ENCODE measurements around the gene DOP1B. TPM values are rescaled to one million over a fixed set of nuclear protein-coding genes. Genes with fewer than 3 reads are reported as not detected.
"Not testable (repeated sequence)": the region's sequence is repeated elsewhere in the genome, so short reads cannot be mapped to it uniquely, and the experiment has no call there.

The DOP1B gene
- total RNA-seq: 31.0 TPM

- DNase-seq (ENCODE audit: low spot score): no peak
Observed at GRCh38 chr21:36156815-36157670, at the start of gene DOP1B. TSS of gene DOP1B (plus strand) at chr21:36156824. CDS start at chr21:36164734, 7,910 bp downstream.

- DNase-seq (ENCODE audit: low spot score): no peak
Observed at GRCh38 chr21:36109868-36110267, 46.8 kb upstream of the DOP1B start.

- DNase-seq (ENCODE audit: low spot score): no peak
Observed at GRCh38 chr21:36111238-36111637, 45.4 kb upstream of the DOP1B start.

GRCh38 chr21:36113647-36114428 lies 42.8 kb upstream of the DOP1B start:
- DNase-seq (ENCODE audit: low spot score): peak; percentile 84

GRCh38 chr21:36115138-36115730 lies 41.4 kb upstream of the DOP1B start:
- no peak for DNase-seq (ENCODE audit: low spot score)

- DNase-seq (ENCODE audit: low spot score): no peak
Observed at GRCh38 chr21:36117286-36117741, 39.3 kb upstream of the DOP1B start.

GRCh38 chr21:36120304-36120888 lies 36.2 kb upstream of the DOP1B start:
- peak; percentile 43 for DNase-seq (ENCODE audit: low spot score)

GRCh38 chr21:36122977-36123376 lies 33.6 kb upstream of the DOP1B start:
- peak; percentile 29 for DNase-seq (ENCODE audit: low spot score)

GRCh38 chr21:36124395-36124794 lies 32.2 kb upstream of the DOP1B start:
- DNase-seq (ENCODE audit: low spot score): no peak

GRCh38 chr21:36125512-36126207 lies 31.0 kb upstream of the DOP1B start:
- DNase-seq (ENCODE audit: low spot score): no peak

GRCh38 chr21:36126208-36126565 lies 30.4 kb upstream of the DOP1B start:
- DNase-seq (ENCODE audit: low spot score): no peak

- no peak for DNase-seq (ENCODE audit: low spot score)
Observed at GRCh38 chr21:36126621-36127110, 30.0 kb upstream of the DOP1B start.

- no peak for DNase-seq (ENCODE audit: low spot score)
Observed at GRCh38 chr21:36127250-36127904, 29.2 kb upstream of the DOP1B start.

- DNase-seq (ENCODE audit: low spot score): no peak
Observed at GRCh38 chr21:36127977-36128376, 28.6 kb upstream of the DOP1B start.

- no peak for DNase-seq (ENCODE audit: low spot score)
Observed at GRCh38 chr21:36129219-36129618, 27.4 kb upstream of the DOP1B start.

- not testable (repeated sequence) for DNase-seq (ENCODE audit: low spot score)
Observed at GRCh38 chr21:36130414-36130762, 26.2 kb upstream of the DOP1B start.

- not testable (repeated sequence) for DNase-seq (ENCODE audit: low spot score)
Observed at GRCh38 chr21:36130839-36131238, 25.8 kb upstream of the DOP1B start.

- no peak for DNase-seq (ENCODE audit: low spot score)
Observed at GRCh38 chr21:36132696-36133095, 23.9 kb upstream of the DOP1B start.

- DNase-seq (ENCODE audit: low spot score): peak; percentile 66
Observed at GRCh38 chr21:36134803-36135390, 21.7 kb upstream of the DOP1B start, which contains the start of gene CBR3. TSS of gene CBR3 (plus strand) at chr21:36135079. CDS start at chr21:36135193, 114 bp downstream.

GRCh38 chr21:36135391-36136102 lies 21.1 kb upstream of the DOP1B start:
- DNase-seq (ENCODE audit: low spot score): peak; percentile 84
